HL-60 (cell line): ENCODE results near the gene STXBP2.

Experiments
- DNase-seq, 2 experiments: peaks; one replicate each; pipeline ENCODE4 v3.0.0-alpha.2; 2010 to 2020; ENCODE audit warnings: low read depth in 1 of 2, low spot score in 1 of 2
- H3K27ac ChIP-seq: fragments of 250-450 bp; sonication (Bioruptor Pico); replicated peaks from 2 replicates; pipeline ENCODE4 v1.5.1; 2020; ENCODE audit warnings: mild to moderate bottlenecking, moderate library complexity
- H3K27me3 ChIP-seq: fragments of 250-450 bp; sonication (Bioruptor Pico); 2 replicates; pipeline ENCODE4 v1.5.1; 2021; ENCODE audit warnings: mild to moderate bottlenecking, moderate library complexity; ENCODE audit not compliant: insufficient read depth, poor library complexity, severe bottlenecking
- H3K4me3 ChIP-seq: replicated peaks from 2 replicates; pipeline ENCODE4 v1.5.1; 2011; ENCODE audit warnings: mild to moderate bottlenecking, control low read depth, low read length; ENCODE audit not compliant: insufficient read depth
- GABPA ChIP-seq: IDR thresholded peaks from 2 replicates; pipeline ENCODE4 v1.6.1; 2012; ENCODE audit warnings: low read depth
- POLR2AphosphoS5 ChIP-seq: IDR thresholded peaks from 2 replicates; pipeline ENCODE4 v1.6.1; 2012; ENCODE audit warnings: low read depth
- REST ChIP-seq: IDR thresholded peaks from 2 replicates; pipeline ENCODE4 v1.6.1; 2012; ENCODE audit warnings: low read depth; ENCODE audit not compliant: insufficient replicate concordance
- SPI1 ChIP-seq: IDR thresholded peaks from 2 replicates; pipeline ENCODE4 v1.6.1; 2012; ENCODE audit warnings: low read depth, mild to moderate bottlenecking, borderline replicate concordance
- TF ChIP-seq, protein P1 (sequence below): IDR thresholded peaks from one replicate; pipeline ENCODE4 v1.5.1; 2011; ENCODE audit warnings: low read length, control low read depth, inconsistent platforms; ENCODE audit not compliant: insufficient read depth

STXBP2 gene

DNA sequence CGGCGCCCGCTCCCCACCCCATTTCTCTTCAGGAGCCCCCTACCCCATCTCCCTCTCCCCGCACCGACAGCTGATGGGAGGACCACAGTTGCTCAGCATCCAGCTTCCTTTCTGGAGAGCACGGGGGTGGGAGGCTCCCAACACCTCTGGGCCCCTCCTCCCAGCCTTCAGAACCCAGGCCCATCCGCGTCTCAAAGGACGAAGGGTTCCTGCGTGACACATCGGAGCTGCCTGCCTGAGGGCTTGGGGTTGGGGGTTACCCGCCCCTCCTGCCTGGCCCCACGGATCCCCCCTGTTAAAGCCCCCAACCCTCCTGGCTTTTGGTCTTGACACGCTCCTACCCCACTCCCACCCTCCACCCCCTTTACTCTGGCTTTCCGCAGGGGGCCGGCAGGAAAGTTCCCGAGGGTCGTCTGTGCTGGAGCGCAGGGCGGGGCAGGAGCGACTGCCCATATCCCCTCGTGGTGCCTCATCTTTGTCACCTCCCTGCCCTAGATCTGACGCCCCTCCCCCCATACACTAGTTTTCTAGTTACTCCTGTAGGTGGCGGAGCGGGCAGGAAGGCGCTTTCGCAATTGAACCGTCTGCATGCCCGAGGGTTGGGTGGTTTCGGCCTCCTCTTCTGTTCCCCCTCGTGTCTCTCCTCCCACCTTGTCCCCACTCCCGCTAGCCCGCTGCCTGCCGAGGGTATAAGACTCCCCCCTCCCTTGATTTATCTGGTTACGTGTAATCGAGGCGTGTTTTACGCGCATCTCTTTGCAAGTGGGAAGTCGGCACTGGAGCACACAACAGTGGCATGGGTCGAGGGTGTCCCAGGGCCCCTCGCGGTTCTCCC lies 44.6 kb downstream of the STXBP2 start:
- TF ChIP-seq POLR2AphosphoS5 = peak; percentile 68
- TF ChIP-seq REST = peak; percentile 15
- TF ChIP-seq, protein P1, sequence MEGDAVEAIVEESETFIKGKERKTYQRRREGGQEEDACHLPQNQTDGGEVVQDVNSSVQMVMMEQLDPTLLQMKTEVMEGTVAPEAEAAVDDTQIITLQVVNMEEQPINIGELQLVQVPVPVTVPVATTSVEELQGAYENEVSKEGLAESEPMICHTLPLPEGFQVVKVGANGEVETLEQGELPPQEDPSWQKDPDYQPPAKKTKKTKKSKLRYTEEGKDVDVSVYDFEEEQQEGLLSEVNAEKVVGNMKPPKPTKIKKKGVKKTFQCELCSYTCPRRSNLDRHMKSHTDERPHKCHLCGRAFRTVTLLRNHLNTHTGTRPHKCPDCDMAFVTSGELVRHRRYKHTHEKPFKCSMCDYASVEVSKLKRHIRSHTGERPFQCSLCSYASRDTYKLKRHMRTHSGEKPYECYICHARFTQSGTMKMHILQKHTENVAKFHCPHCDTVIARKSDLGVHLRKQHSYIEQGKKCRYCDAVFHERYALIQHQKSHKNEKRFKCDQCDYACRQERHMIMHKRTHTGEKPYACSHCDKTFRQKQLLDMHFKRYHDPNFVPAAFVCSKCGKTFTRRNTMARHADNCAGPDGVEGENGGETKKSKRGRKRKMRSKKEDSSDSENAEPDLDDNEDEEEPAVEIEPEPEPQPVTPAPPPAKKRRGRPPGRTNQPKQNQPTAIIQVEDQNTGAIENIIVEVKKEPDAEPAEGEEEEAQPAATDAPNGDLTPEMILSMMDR = peak; percentile 22
- no peak; the same call in 1 of the 2 replicates for TF ChIP-seq SPI1
- no peak; the same call in 1 of the 2 replicates for TF ChIP-seq GABPA
- DNase-seq = peak; percentile 99 to 100
- Histone ChIP-seq H3K27me3 (no peaks in the 10 kb centered on the region), H3K27ac (peak overlapping the region; percentile 95), H3K4me3 (peak overlapping the region; percentile 95)

DNA sequence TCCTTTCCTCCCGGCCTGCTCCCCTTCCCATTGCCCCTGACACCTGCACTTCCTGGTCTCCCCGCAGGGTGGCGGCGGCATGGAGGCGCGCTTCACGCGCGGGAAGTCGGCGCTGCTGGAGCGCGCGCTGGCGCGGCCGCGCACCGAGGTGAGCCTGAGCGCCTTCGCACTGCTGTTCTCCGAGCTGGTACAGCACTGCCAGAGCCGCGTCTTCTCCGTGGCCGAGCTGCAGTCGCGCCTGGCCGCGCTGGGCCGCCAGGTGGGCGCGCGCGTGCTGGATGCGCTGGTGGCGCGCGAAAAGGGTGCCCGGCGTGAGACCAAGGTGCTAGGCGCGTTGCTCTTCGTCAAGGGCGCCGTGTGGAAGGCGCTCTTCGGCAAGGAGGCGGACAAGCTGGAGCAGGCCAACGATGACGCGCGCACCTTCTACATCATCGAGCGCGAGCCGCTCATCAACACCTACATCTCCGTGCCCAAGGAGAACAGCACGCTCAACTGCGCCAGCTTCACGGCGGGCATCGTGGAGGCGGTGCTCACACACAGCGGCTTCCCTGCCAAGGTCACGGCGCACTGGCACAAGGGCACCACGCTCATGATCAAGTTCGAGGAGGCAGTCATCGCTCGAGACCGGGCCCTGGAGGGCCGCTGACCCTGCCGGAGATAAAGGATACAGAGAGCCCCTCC lies 45.4 kb downstream of the STXBP2 start:
- Histone ChIP-seq H3K4me3 (peak overlapping the region; percentile 95), H3K27ac (peak overlapping the region; percentile 95), H3K27me3 (no peaks in the 10 kb centered on the region)
- TF ChIP-seq, protein P1 = peak; percentile 38
- no peak for TF ChIP-seq SPI1
- DNase-seq = no peak

- H3K27ac ChIP-seq = no peak overlapping the region
- no peak for TF ChIP-seq GABPA
- TF ChIP-seq REST = no peak
- TF ChIP-seq POLR2AphosphoS5 = peak; percentile 58; the same call in 1 of the 2 replicates
- TF ChIP-seq, protein P1 = no peak
- no peaks in the 10 kb centered on the region for H3K27me3 ChIP-seq
- no peak overlapping the region for H3K4me3 ChIP-seq
- DNase-seq = no peak
Observed at GRCh38 chr19:7685546-7686445, 48.9 kb downstream of the STXBP2 start.
